GM21528 (cell line): ENCODE data around the gene HLF.

ENCODE experiments used
- ATAC-seq: cut with Tn5 transposase; IDR thresholded peaks from one replicate; pipeline ENCODE4 v1.9.1; 2021; ENCODE audit warnings: mild to moderate bottlenecking, moderate library complexity; ENCODE audit not compliant: unreplicated experiment, low FRiP score

HLF gene

DNA sequence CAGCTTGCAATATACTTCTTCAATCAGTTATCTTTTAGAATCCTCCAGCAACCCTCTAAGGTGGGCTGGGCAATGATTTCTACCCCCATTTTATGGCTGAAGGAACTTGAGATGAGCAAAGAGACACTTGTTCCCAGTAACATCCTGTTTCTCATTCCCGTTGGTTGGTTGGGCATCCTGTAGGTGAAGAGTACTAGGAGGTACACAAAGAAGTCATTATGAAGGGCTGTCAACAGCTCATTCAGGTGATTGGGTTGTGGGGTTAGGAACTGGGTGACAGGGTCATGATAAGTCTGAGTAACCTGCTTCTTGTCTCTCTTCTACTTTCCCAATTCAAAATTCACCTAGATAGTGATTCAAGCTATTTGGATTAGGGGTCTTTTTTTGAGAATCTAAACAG, 80.4 kb downstream of the HLF start:
- no peak for ATAC-seq

DNA sequence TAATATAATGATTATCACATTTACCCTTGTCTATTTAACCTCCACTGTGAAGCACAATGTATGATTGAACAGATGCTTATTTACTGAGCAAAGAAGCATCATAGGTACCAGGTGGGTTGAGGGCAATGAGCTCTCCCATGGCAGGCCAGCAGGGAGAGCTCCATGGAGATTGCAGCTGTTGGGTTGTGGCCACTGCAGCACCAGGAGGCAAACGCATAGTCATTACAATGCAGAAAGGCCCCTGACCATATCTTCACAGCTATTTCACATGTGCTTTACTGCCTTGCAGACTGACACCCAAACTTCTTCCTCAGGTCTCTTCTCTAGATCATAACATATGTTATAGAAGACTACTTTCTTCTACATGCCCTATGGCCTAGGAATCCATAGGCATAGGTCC, 81.9 kb downstream of the HLF start:
- no peak for ATAC-seq

DNA sequence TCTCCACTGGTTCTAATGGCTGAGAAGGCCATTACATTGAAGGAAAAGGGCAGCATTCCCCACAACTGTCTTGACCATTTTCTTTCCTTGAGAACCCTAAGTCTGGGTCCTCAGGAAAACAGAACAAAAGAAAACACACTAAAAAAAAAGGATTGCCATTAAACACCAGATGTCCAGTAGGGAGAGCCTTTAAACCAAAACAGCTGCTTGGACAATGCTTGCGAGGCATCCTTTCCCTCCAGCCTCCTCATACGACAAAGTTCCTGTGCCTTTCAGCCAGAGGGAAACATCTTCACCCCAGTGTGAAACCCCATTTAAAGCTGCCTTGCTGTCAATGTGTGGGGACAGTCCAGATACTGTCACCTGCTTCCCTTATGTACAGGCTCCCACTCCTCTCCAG, 82.6 kb downstream of the HLF start:
- ATAC-seq = no peak

DNA sequence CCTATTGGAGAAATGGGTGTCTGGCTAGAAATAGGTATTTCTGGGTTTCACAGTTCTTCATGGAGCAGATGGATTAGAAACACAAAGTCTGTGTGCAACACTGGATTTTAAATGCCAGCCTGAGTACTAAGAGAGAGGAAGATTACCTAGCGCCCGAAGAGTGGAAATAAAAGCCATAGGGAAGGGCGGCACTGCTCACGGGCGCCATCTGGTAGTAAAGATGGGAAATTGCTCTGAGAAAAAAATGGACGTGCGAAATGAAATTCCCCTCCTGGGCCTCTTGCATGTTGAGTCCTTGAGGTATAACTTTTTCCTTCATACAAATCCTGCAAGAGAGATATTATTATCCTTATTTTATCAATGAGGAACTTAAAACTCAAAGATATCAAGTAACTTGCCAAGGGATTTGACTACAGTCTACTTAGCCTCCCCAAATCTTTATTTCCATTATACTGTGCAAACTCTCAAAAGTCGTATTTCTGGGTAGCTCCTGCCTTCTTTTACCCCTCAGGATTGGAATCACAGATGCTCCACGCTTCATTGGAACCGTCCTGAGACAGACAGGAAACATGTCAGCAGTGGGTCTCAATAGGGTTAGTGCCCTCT, 84.1 kb downstream of the HLF start:
- peak; percentile 55 for ATAC-seq

DNA sequence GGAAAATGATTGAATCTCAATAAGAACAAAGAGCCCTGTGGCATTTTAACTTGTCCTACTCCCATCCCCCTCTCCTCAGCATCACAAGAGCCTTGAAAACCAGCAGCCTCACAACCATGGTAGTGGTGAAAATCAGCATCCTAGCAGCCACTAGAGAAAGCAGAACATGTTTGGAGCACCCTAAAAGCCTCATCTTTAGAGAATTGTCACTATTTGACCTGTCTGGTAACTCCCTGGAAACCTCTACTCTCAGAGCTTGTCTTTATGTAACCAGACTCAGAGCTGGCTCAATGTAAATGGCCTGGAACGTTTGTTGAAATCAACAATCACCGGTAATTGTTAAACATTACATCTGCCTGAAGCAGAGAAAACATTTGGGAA, 86.1 kb downstream of the HLF start:
- no peak for ATAC-seq

DNA sequence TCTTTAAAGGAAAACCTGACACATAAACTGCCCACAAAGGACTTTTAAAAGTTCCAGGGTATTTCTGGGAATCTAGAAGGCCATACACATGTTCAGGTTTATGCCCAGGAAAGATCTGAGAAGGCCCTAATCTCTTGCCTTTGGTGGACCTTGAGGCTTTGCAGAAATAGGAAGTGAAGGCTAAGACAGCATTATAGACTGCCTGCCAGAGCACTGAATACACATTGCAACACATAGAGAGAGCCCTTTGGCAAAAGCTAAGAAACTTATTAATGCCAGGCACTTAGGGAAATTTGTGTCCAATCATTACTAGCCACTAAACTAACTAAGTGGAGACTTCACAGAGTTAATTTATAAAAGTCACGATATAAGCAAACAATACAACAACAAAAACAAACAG, 86.5 kb downstream of the HLF start:
- ATAC-seq = no peak

DNA sequence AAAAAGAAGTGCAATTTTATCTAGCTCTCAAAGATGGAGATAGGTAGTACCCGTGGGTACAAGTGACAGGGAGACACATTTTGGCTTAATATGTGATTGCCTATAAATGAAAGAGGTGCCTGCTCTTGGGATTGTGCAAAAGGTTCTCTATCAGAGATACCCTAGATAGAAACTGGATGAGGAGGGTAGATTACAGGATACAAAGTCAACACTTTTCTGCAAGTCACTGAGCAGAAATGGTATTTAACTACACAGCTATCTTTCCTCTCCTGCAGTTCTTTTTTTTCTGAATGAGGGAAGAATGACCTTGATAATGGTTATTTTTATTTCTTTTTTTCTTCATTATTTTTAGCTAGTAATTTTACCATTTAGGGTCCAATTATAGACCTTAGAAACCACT, 89.2 kb downstream of the HLF start:
- ATAC-seq = no peak

DNA sequence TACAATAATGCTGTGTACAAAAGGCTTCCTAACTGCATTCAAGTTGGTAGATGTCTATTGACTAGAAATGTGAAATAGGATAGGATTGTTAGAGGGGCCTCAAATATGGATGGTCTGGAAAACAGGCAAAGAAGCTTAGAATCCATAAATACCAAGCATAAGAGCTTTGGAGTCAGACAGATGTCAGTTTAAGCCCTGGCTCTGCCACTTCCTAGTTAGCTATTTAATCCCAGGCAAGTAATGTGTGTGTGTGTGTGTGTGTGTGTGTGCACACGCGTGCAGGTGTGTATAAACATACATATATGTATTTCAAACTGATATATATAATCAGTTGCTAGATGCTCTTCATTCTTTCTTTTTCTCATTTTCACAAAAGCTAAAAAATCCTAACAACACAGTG, 90.2 kb downstream of the HLF start:
- ATAC-seq = no peak

DNA sequence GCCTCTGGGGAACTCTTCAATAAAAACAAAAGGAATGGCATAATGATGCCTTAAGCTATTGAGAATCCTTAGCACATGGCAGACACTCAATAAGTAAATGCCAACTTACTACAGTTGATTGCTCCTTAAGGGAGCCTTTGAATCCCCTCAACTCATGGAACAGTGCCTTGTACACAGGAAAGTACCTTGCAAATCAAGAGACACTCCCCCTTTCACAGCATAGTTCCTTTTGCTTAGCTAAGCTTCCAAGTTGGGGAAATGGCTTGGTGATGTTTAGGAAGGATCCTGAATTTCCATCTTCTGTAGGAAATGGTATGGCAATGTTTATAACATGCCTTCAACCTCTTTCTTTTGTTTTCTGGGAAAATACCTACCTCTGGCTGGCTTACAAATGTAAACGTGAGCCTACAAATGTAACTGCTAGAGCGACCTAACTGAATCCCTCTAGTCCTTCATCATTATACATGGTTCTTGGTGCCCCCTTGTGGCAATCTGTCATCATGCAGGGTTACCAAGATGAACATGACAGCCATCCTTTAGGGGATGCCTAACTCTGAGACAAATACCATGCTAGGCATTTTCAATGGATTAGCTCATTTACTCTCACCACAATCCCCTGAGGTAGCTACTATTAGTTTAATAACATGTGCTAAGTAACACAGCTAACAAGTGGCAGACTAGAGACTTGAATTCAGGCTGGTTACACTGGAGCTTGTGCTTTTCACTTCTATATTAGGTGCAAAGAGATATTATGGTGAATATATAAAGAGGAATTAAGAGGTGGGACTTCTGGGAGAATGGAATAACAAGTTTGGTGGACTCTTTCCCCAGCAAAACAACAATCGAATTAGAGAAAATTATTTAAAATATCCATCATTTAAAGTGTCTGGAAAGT, 91.9 kb downstream of the HLF start:
- ATAC-seq = peak; percentile 98

DNA sequence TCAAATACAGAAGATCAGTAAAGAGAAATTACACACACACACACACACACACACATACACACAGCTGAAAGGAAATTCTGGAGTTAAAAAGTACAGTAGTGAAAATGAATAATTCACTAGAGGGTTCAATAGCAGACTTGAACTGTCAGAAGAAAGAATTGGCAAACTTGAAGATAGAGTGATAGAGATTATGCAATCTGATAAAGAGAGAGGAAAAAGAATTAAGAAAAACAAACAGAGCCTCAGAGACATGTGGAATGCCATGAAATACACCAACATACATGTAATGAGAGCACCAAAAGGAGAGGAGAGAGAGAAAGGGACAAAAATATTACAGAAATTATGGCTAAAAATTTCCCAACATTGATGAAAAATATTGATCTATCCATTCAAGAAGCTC, 96.2 kb downstream of the HLF start:
- no peak for ATAC-seq

DNA sequence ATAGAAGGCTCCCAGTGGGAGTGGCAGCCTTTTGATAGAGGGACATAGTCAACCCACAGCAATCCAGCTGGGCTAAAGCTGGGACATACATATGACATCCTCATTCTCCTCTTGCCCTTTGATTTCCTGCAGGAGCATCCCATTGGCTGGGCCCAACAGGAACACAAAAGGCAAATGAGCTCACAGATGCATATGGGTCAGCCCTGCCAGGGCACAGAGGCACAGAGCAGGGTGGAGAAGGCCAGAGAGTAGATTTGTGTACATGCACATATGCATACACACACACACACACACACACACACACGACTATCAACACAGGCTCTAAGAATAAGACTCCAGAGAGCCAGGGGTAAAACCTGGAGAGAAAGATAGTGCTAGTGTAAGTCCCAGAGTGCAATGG, 98.3 kb downstream of the HLF start:
- ATAC-seq = no peak

DNA sequence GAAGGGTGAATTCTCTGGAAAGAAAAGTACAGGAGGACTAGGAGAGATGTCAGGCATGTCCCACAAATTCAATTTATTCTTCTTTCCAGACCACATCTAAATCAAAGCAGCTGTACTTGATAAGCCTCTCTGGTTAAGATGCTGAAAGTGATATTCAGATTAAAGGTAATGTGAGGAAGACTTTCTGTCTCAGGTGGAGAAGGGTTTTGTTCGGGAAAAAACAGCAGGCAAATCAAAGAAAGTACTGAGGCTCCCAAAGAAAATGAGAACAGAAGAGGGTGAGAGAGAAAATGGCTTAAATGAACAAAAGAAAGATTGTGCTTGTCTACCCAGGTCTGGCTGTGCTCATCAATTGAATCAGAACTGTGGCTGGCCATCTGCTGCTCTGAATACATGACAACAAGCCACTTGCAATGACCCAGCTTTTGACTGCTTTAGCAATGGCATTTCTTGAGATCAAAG, 101.3 kb downstream of the HLF start:
- no peak for ATAC-seq

DNA sequence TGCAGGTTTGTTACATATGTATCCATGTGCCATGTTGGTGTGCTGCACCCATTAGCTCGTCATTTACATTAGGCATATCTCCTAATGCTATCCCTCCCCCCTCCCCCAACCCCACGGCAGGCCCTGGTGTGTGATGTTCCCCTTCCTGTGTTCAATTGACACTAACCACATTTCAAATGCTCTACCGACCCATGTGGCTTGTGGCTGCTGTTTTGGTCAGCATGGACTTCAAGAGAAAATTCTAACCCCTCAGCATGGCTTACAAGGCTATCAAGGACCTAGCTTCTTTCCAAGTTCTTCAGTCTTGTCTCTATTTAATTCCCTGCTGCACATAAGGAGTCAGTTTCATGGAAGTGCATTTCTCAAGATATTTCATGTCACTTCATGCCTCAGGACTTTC, 103.9 kb downstream of the HLF start:
- no peak for ATAC-seq
